Measurements from ENCODE around the gene TSPAN31.

Gene TSPAN31

DNA sequence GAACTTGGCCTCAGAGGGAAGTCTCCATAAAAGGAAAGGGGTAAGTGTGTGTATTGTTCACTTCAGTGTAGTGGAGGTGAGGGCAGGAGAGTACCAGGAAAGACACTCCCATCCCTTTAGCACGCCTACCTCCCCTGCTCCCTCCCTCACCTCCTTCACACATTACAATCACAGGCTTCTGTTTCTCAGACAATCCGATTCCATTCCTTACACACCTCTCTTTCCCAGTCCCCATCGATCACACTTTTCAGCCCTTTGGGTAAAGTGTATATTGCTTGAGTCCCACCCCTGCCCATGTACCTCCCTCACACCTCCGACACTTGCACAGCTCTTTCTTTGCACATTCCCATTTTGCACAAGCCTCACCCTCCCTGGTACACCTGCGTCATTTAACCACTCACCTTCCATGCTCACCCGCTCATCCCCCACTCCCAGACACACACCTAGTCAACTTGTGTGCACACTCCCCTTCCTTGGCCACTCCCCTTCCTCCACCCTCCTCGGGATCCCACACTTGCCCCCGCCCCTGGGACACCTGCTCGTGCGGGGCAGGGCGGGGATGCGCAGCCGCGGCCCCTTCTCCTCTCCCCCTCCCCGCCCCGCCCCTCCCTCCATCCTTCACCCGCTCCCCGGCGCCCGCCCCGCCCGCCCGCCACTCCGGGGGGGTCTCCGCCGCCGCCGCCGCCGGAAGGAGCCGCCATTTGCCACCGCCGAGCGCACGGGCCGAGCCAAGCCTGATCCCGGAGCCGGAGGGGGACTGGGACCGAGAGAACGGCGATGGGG lies 9.8 kb downstream of the TSPAN31 start, which contains the start of gene MARCHF9:
TSS of gene MARCHF9 (plus strand) at position 693 of the 783 bp plus-strand sequence. CDS start 426 bp downstream, outside the sequence.
- peak; percentile 91 for DNase-seq

DNA sequence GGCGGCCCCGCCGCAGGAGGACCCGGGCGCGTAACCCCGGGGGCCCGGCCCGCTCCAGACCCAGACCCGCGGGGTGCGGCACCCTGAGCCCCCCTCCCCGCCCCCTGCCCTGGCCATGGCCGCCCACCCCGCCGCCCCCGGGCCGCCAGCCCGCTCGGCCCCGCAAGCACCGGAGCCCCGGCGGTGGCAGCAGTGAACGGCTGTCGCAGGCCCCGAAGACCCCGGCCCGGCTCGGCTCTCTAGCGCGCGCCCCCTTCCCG lies 10.3 kb downstream of the TSPAN31 start:
- no peak for DNase-seq

DNA sequence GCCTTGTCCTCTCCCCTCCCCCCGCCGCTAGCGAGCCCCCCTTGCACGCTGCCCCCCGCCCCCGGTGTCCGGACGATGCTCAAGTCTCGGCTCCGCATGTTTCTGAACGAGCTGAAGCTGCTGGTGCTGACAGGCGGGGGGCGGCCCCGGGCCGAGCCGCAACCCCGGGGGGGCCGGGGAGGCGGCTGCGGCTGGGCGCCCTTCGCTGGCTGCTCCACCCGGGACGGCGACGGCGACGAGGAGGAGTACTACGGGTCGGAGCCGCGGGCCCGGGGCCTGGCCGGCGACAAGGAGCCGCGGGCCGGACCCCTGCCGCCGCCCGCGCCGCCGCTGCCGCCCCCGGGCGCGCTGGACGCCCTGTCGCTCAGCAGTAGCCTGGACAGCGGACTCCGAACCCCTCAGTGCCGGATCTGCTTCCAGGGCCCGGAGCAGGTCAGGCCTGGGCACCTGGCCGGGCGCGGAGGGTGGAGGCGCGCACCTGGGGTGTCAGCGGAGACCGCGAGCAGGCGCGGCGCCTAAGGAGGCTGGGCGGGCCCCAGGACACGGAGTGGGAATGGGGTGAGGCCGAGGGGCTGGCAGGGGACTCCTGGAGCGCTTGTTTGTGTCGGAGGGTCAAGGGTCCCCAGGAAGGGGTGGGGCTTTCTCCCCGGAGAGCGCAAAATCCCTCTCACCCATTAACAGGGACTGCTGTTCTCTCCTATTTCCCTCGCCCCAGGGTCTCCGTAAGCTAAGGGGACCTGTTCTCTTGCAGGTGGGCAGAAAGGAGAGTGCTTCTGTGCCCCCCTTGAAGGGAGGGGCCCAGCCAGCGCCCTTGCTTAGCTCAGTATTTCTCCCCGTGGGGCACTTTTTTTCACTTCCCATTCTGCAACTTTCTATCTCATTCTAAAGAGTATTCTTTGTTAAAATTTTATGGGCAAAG lies 10.9 kb downstream of the TSPAN31 start:
- DNase-seq: peak; percentile 38

DNA sequence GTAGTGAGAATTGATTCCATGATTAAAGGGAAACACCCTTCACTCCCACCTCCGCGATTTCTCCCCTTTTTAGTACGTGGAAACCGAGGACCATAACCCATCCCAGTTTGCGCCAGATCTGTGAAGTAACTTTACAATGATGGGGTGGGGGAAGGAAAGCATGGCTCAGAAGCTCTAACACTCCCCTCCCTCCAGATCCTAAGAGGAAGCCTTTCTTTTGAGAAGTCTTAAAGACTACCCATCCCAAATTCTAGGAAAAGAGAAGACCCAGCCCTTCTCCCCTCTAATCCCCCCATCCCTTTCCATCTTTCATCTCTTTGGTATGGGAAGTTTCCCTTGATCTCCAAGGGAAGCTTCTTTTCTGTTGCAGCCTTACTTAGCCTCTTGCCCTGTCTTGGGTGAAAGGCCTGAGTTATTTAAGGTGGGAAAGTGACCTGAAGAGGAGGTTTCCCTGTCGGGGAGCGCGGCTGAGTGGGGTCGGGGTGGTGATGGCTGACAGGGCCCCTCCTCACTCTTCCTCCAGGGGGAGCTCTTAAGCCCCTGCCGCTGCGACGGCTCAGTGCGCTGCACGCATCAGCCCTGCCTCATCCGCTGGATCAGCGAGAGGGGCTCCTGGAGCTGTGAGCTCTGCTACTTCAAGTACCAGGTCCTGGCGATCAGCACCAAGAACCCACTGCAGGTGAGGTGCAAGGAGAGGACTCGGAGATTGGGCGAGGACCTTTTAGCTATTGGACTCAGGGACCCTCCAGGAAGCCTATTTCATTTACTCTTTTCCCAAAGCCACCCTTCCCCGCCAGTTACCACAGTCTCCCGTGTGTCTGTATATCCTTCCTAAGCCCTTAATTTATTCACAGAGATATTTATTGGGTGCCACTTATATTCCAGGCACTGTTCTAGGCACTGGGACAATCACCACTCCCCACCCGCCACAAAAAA lies 11.8 kb downstream of the TSPAN31 start:
- peak; percentile 64 for DNase-seq

GRCh38 chr12:57757771-57758170 lies 12.9 kb downstream of the TSPAN31 start:
- DNase-seq: no peak

DNA sequence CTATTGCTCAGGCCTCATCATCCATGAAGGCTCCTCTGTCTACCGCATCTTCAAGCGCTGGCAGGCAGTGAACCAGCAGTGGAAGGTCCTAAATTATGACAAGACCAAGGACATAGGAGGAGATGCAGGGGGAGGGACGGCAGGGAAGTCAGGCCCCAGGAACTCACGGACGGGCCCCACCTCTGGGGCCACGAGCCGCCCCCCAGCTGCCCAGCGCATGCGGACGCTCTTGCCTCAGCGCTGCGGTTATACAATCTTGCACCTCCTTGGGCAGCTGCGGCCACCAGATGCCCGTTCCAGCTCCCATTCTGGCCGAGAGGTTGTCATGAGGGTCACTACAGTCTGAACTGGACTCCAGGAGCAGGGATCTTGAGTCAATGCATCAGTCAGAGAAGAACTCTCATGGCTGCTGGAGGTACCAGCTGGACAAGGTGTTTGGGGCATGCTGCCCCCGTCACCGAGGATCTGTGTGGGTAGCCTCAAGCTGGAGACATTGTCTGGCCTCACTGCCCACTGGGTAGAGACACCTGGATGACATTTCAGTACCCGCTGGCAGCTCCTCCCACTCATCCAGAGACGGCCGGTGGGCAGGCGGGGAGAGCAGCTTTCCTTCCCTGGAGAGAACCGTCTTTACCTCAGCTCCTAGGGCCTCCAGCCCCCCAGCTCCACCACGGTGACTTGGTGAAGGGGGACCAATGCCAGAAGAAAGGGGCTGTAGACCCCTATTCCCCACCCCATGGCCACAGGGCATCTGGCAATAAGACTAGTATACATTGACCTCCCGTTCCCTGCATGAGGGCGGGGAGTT lies 13.9 kb downstream of the TSPAN31 start:
- no peak for DNase-seq

DNA sequence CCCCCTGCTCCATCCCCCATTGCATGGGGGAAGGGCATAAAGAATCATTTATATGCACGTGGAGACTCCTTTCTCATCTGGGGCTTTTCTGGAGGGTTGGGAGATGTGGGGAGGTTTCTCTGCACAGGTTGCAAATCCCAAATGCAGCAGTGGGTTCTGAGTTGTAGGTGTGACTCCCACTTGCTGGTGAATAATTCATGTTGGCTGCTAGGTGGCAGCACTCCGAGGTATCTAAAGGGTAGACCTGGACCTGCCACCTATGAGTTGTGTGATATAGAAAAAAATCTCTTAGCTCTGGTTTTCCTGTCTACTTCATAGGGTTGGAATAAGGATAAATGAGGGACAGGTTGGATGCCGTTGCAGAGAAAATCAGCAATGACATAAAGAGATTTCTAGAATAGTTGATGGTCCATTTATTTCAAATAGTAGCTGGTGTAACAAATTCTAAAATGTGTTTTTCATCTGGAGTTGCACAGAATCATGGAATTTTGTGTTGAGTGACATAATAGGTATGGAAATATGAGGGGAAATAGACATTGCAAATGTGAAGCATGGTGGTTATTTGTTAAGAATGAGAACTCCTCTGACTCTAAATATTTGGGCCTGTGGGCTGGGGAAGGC lies 14.6 kb downstream of the TSPAN31 start:
- peak; percentile 47 for DNase-seq

DNA sequence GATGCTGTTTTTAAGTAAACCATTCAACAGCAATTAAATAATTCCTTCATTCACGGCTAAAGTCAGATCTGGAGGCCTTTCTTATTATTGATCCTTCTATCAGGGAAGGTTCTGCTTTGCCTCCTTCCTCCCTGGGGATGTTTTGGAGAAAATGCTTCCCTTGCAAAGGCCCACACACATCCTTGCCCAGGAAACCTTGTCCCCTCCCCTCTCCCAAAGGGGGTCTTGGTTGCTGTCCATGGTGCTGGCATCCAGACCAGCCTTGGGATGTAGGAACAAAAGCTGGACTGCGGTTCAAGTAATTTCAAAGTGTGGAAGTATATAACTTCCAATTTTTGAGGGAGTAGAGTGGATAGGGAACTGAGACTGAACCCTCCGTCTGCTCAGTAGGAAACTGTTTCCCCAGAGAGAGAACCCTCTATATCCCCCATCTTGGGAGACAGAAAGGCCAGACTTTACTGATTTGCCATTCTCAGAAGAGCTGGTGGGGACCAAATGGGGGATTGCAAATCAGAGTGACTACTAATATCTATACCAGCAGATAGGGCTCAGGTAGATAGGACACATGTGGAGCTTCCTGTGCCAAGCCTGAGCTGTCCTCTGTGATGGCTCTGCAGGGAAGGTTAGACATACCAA lies 15.6 kb downstream of the TSPAN31 start:
- DNase-seq: no peak

- DNase-seq: no peak
Observed at GRCh38 chr12:57761391-57761998, 16.7 kb downstream of the TSPAN31 start.

DNA sequence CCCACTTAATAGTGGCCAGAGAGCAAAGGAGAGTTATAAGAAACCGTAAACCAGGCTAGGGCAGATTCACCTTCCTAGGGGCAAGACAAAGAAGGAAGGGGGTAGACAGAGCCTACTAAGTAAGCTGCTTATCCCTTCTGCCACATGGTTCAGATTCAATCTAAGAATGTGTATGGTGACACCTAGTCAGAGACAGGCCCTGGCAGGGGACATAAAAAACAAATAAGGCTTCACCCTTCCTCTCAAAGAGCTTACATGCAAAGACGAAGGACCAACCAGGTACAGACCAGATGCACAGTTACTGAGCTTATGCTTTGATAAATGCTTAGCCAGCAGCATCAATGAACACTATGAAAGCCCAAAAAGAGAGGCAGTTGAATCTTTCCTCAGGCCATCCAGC lies 17.6 kb downstream of the TSPAN31 start:
- DNase-seq: no peak

- no peak for DNase-seq
Observed at GRCh38 chr12:57763881-57764661, 19.2 kb downstream of the TSPAN31 start.

GRCh38 chr12:57764662-57765002 lies 19.8 kb downstream of the TSPAN31 start:
- no peak for DNase-seq

GRCh38 chr12:57765003-57765697 lies 20.3 kb downstream of the TSPAN31 start:
- DNase-seq: peak; percentile 31

DNA sequence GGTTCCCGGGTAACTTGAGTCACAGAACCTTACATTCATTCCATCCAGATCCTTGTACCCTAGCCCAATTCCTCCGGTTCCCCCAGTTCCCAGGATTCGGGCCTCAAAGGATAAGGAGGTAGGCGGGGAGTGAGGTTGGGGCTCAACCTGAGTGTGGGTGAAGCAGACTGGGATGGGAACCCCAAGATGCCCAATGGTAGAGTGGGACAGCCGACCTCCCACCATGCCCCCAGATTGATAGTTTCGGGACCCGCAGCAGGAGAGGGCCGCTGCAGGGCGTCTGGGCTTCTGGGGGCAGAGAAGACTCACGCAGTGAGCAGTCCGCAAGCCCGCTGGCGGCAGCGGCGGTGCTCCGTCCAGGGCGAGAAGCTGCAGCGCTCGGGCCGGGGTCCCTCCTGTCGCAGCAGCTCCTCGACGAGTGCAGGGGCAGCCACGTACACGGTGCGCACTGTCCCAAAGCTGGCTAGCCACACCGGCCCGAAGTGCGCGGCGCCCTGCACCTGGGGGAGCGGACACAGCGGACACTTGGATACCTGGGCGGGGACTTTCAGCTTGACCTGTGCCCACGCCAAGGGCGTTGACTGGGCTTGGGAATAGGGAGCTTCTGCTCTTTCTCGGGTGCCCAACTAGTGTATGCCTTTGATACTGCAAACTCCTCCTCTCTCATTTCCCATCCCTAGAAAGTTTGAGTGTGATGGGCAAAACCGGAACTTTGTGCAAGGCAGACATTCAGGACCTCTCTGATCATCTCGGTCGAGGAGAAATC lies 21.0 kb downstream of the TSPAN31 start:
- DNase-seq: no peak

DNA sequence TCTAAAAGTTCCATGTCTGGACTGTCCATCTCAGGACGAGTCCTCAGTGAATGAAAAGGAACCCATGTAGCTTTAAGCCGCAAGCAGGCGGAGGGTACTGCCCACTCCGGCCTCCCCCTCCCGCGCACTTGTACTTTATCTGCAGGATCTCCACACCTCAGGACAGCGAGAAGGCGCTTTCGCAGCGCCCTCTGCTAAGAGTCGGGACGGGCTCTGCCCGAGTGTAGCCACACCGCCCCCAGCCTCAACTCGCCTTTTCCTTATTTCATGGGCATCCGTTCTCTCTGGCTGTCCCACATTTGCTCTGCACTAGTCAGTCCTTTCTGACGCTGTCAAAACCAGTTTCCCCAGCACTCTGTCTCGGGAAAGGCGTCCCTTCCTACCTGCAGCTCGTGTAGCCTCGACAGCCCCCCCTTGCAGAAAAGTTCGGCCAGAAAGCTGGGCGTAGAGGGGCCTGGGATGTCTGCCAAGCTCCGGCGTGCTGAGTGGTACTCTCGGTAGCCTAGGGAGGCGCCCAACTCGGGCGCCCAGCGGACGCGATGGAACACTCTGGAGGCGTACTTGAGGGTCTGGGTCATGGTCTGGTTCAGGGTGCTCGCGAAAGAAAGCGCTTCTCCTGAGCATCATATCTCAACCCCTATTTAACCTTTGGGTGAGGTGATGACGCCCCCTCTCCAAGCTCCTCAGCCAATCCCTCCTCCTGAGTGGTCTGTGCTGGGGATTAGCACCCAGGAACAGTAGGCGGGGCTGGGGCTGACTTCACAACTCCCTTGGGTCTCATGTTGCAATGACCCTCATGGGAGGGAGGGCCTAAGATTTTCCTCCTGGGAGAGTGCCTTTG lies 21.8 kb downstream of the TSPAN31 start, which contains the start of gene CYP27B1:
TSS of gene CYP27B1 (minus strand) at position 615 of the 841 bp plus-strand sequence. CDS start at position 578, 37 bp downstream.
- DNase-seq: no peak

DNA sequence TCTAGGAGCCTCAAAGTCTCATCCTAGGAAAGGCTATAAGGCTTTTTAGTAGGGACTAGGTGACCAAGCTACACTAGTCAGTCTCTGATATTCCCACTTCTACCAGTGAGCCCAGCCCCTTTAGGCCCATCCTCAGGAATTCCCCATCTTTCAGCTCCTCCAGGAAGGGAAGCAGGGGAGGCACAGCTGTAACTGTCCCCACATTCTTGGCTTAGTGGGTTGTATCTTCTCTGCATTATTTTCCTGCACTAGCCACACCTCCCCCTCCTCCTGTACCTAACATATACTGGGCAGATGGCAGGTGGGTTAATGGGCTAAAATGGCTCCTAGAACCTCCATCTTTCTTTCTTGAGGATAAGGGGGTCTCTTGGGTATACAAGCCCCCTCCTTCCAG lies 22.5 kb downstream of the TSPAN31 start:
- DNase-seq: no peak

- no peak for DNase-seq
Observed at GRCh38 chr12:57767876-57768275, 23.0 kb downstream of the TSPAN31 start.

All from CD4-positive, alpha-beta T cell treated with Interferon gamma for 1 hour (primary cell).